WTC11 (cell line): ENCODE data around the gene SETX. TPM values are rescaled to one million over a fixed set of nuclear protein-coding genes. Genes with fewer than 3 reads are reported as not detected.

Source experiments
- ATAC-seq: fragments of 200-7000 bp; cut with Tn5 transposase; 2 replicates; pipeline ENCODE4 v1.10.0; 2021; ENCODE audit warnings: mild to moderate bottlenecking, moderate library complexity
- CTCF ChIA-PET: fragments of 300-600 bp; sonication (Branson Sonifier 250); formaldehyde crosslinking; loops from one replicate; lab custom pipeline; 2021; ENCODE audit warnings: antibody characterized with exemption; lab: Charles Lee
- POLR2A ChIA-PET: fragments of 350-600 bp; sonication (Branson Sonifier 250); formaldehyde crosslinking; loops from one replicate; lab custom pipeline; 2021; ENCODE audit warnings: antibody characterized with exemption; lab: Charles Lee
- DNase-seq: peaks from one replicate; pipeline ENCODE4 v3.0.0; 2021; ENCODE audit warnings: low spot score
- H3K27ac Mint-ChIP-seq: 2 replicates; pipeline ENCODE4 v1.8.0; 2021; ENCODE audit warnings: mixed read lengths
- H3K27me3 Mint-ChIP-seq: 2 replicates; pipeline ENCODE4 v1.8.0; 2021; ENCODE audit warnings: low read depth, mild to moderate bottlenecking, moderate library complexity, mixed read lengths
- H3K36me3 Mint-ChIP-seq: 2 replicates; pipeline ENCODE4 v1.8.0; 2021; ENCODE audit warnings: mixed read lengths
- H3K4me1 Mint-ChIP-seq: 2 replicates; pipeline ENCODE4 v1.8.0; 2022; ENCODE audit warnings: mixed read lengths
- H3K4me3 Mint-ChIP-seq: 2 replicates; pipeline ENCODE4 v1.8.0; 2021; ENCODE audit warnings: mild to moderate bottlenecking, moderate library complexity, mixed read lengths
- H3K9me3 Mint-ChIP-seq: 2 replicates; pipeline ENCODE4 v1.8.0; 2021; ENCODE audit warnings: mixed read lengths
- ATF2 ChIP-seq: sonication (generic); formaldehyde crosslinking; IDR thresholded peaks from 2 replicates; pipeline ENCODE4 v1.8.1; 2022; ENCODE audit warnings: low read depth, missing genetic modification reagents, borderline replicate concordance
- E2F1 ChIP-seq: sonication (generic); formaldehyde crosslinking; IDR thresholded peaks from 2 replicates; pipeline ENCODE4 v1.8.0; 2022; ENCODE audit warnings: mild to moderate bottlenecking, missing genetic modification reagents
- ELF4 ChIP-seq: sonication (generic); formaldehyde crosslinking; IDR thresholded peaks from 2 replicates; pipeline ENCODE4 v1.8.1; 2022; ENCODE audit warnings: low read depth, mild to moderate bottlenecking, moderate library complexity, missing genetic modification reagents
- EMX1 ChIP-seq: fragments of 250-450 bp; sonication (Bioruptor Pico); IDR thresholded peaks from 2 replicates; pipeline ENCODE4 v1.8.0; 2021; ENCODE audit warnings: mild to moderate bottlenecking
- GRHL2 ChIP-seq: fragments of 250-450 bp; sonication (Bioruptor Pico); IDR thresholded peaks from 2 replicates; pipeline ENCODE4 v1.8.0; 2022; ENCODE audit warnings: mild to moderate bottlenecking, moderate library complexity; ENCODE audit not compliant: insufficient replicate concordance, severe bottlenecking
- GTF2I ChIP-seq: fragments of 250-450 bp; sonication (Bioruptor Pico); conservative IDR thresholded peaks from 2 replicates; pipeline ENCODE4 v1.4.0; 2021; ENCODE audit warnings: mild to moderate bottlenecking
- HMGA2 ChIP-seq: fragments of 250-450 bp; sonication (Bioruptor Pico); IDR thresholded peaks from 2 replicates; pipeline ENCODE4 v1.4.0; 2021; ENCODE audit warnings: mild to moderate bottlenecking, moderate library complexity
- MXD4 ChIP-seq: fragments of 250-450 bp; sonication (Bioruptor Pico); IDR thresholded peaks from 2 replicates; pipeline ENCODE4 v1.8.0; 2021; ENCODE audit warnings: mild to moderate bottlenecking, moderate library complexity, borderline replicate concordance
- MYBL2 ChIP-seq: sonication (generic); formaldehyde crosslinking; IDR thresholded peaks from 2 replicates; pipeline ENCODE4 v1.8.1; 2023; ENCODE audit warnings: mild to moderate bottlenecking, moderate library complexity, missing genetic modification reagents
- NR3C1 ChIP-seq: sonication (generic); formaldehyde crosslinking; conservative IDR thresholded peaks from 2 replicates; pipeline ENCODE4 v1.8.1; 2023; ENCODE audit warnings: low read depth, mild to moderate bottlenecking, missing genetic modification reagents
- TEAD1 ChIP-seq: sonication (generic); formaldehyde crosslinking; IDR thresholded peaks from 2 replicates; pipeline ENCODE4 v1.8.0; 2022; ENCODE audit warnings: mild to moderate bottlenecking, missing genetic modification reagents
- ZNF121 ChIP-seq: sonication (generic); formaldehyde crosslinking; IDR thresholded peaks from 2 replicates; pipeline ENCODE4 v1.8.0; 2023; ENCODE audit warnings: missing genetic modification reagents
- total RNA-seq: library from RNA; stranded (reverse); gene quantifications from 3 replicates; pipeline ENCODE4 v1.2.3, GENCODE V29; 2021
- TF ChIP-seq, protein P1 (sequence below): sonication (generic); formaldehyde crosslinking; IDR thresholded peaks from 2 replicates; pipeline ENCODE4 v1.8.1; 2022; ENCODE audit warnings: missing genetic modification reagents, borderline replicate concordance
- TF ChIP-seq, protein P2 (sequence below): fragments of 250-450 bp; sonication (Bioruptor Pico); conservative IDR thresholded peaks from 2 replicates; pipeline ENCODE4 v1.9.0; 2021; ENCODE audit warnings: mild to moderate bottlenecking

Gene SETX
- total RNA-seq, 1 experiment from 2014 or later = 30.1 TPM

- TF ChIP-seq ZNF121 (CRISPR knock-in tag) (no peak), ELF4 (CRISPR knock-in tag) (no peak)
- TF ChIP-seq, protein P1, sequence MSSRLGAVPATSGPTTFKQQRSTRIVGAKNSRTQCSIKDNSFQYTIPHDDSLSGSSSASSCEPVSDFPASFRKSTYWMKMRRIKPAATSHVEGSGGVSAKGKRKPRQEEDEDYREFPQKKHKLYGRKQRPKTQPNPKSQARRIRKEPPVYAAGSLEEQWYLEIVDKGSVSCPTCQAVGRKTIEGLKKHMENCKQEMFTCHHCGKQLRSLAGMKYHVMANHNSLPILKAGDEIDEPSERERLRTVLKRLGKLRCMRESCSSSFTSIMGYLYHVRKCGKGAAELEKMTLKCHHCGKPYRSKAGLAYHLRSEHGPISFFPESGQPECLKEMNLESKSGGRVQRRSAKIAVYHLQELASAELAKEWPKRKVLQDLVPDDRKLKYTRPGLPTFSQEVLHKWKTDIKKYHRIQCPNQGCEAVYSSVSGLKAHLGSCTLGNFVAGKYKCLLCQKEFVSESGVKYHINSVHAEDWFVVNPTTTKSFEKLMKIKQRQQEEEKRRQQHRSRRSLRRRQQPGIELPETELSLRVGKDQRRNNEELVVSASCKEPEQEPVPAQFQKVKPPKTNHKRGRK (CRISPR knock-in tag) = no peak
Measured at GRCh38 chr9:132234535-132234934, 120.3 kb downstream of the SETX start (continued).

GRCh38 chr9:132233138-132233537 is 121.6 kb downstream of the SETX start:
- Mint-ChIP-seq H3K9me3 (no peaks in the 10 kb centered on the region), H3K27me3 (peaks cover 3% of the 10 kb centered on the region; the same call in 1 of the 2 replicates), H3K36me3 (no peaks in the 10 kb centered on the region), H3K4me3 (no peak overlapping the region), H3K4me1 (peaks cover 3% of the 10 kb centered on the region; the same call in 1 of the 2 replicates), H3K27ac (no peak overlapping the region)
- ATAC-seq = no peak
- DNase-seq = no peak
- TF ChIP-seq TEAD1 (CRISPR knock-in tag) (no peak), HMGA2 (CRISPR knock-in tag) (no peak), MXD4 (CRISPR knock-in tag) (no peak), ELF4 (CRISPR knock-in tag) (no peak), GRHL2 (CRISPR knock-in tag) (no peak), NR3C1 (no peak), EMX1 (no peak)
- TF ChIP-seq, protein P1 (CRISPR knock-in tag) = no peak
- POLR2A ChIA-PET = interaction anchor here (0.7 kb wide), 1 partner anchor 520 kb away, joined by 3 read pairs; no protein-coding TSS in a partner anchor
- CTCF ChIA-PET = interaction anchor here (1.8 to 10.1 kb wide), 3 partner anchors 26 to 63 kb away, joined by 5 to 343 read pairs (median 140); no protein-coding TSS in a partner anchor

- ChIA-PET POLR2A (no interaction called here), CTCF (interaction anchor here (10.1 kb wide), 1 partner anchor 48 kb away, joined by 140 read pairs; no protein-coding TSS in a partner anchor)
- Mint-ChIP-seq H3K9me3 (no peaks in the 10 kb centered on the region), H3K4me3 (no peak overlapping the region), H3K27me3 (peaks cover 3% of the 10 kb centered on the region; the same call in 1 of the 2 replicates), H3K36me3 (no peaks in the 10 kb centered on the region), H3K27ac (no peak overlapping the region), H3K4me1 (peaks cover 3% of the 10 kb centered on the region; the same call in 1 of the 2 replicates)
- ATAC-seq (no peak), DNase-seq (no peak)
- TF ChIP-seq E2F1 (CRISPR knock-in tag) (no peak), ATF2 (CRISPR knock-in tag) (no peak), MYBL2 (no peak), GTF2I (CRISPR knock-in tag) (no peak)
- TF ChIP-seq, protein P2, sequence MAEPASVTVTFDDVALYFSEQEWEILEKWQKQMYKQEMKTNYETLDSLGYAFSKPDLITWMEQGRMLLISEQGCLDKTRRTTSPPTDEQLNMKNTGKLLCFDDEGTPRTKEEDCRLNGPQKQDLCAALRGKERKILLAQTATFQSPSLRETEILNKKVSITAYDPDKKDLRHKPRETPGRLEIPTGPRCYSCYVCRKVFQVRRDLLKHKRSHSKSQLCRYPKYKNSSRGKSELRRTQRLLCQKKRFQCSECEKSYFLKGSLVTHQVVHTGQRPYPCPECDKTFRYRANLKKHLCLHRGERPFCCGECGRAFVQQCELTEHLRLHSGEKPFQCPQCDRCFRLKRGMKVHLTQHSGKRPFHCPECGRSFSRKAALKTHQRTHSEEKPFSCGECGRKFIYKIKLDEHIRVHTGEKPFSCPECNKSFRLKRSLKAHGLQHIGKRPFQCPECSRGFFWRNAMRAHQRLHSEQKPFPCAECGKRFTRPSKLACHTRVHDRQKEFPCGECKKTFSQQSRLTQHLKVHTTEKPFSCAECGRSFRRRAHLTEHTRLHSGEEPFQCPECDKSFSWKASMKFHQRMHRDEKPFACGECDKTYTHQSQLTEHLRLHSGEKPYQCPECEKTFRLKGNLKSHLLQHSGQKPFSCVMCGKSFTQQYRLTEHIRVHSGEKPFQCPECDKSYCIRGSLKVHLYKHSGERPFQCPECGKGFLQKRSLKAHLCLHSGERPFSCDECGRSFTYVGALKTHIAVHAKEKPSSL = no peak
- TF ChIP-seq, all 79 proteins: peak for 0
Measured at GRCh38 chr9:132232522-132232921, 122.3 kb downstream of the SETX start.
